GM21367 (cell line): ENCODE measurements around the gene DLGAP1.
"Not testable (repeated sequence)": the region's sequence is repeated elsewhere in the genome, so short reads cannot be mapped to it uniquely, and the experiment has no call there.

Experiments used
- ATAC-seq: cut with Tn5 transposase; IDR thresholded peaks from one replicate; pipeline ENCODE4 v1.9.1; 2021; ENCODE audit not compliant: unreplicated experiment

DLGAP1 gene

DNA sequence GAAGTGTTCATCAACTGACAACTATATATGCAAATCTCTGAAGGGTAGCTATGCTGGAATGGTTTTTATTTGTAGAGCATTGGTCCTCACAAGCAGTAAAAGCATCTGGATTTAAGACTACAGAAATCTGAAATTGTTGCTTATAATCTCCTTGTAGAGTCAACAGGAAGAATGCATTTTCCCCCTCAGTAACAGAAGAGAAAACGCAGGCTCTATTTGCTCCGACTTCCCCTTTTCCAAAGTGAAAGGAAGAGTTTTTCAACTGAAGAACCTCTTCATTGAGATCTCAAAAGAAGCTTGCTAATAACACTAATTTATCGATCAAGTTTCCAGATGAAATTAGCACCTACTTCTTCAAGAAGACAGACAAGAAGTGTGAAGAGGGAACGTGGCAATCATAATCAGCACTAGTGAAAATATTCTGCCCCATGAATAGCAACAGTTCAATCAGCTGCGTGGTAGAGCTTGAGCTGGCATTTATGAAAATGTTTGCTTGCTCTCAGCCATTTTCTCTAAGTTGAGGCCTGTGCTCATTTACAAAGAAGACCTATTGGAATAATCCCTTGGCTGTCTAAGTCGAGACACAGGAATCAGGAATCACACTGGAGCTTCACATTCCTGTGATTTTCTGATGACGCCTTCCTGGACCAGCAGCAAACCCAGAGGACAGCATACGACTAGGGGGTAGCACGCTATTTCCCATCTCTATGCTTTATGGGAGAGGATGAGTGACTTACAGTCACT lies 961.4 kb downstream of the DLGAP1 start:
- no peak for ATAC-seq

DNA sequence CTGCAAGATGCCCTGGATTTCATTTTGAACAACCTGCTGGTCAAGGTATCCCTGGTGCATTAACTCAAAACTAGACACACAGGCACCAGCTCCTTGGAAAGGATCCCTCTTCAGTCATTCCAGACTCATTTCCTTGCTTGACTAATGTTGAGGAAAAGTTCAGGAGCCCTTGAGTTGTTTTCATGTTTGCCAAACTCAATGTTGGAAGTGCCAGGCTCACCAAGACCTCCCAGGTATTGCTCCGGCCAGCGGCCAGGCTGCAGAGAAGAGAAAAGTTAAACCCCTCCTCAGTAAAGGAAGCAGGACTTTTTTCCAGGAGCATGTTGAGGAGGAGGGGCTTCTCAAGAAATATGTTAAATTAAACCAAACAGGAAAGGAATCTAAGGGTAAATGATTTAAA lies 962.4 kb downstream of the DLGAP1 start:
- ATAC-seq, result no peak

DNA sequence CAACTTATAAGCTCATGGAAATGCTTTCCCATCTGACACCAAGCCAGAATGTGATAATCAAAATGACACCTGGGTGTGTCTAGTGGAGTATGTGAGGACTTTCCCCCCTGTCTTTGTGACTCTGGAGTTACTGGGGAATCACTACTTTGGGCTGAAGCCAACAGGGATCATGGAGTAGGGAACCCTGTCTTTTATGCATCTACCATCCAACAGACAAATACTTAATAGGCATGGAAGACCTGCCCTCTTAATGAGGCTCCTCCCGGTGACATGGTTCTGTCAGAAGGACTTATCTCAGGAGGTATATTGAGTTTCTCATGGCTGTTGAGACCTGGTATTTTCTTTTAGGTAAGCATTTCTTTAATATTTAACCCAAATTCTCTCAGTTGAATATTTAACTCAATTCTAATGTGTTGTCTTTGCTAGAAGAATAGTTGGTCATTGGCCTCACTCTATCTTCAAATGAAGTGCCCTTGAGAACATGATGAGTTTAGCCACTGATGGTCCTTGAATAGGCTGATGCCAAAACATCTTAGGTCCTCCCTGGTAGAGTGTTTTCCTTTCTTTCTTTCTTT lies 963.0 kb downstream of the DLGAP1 start:
- ATAC-seq, result no peak

DNA sequence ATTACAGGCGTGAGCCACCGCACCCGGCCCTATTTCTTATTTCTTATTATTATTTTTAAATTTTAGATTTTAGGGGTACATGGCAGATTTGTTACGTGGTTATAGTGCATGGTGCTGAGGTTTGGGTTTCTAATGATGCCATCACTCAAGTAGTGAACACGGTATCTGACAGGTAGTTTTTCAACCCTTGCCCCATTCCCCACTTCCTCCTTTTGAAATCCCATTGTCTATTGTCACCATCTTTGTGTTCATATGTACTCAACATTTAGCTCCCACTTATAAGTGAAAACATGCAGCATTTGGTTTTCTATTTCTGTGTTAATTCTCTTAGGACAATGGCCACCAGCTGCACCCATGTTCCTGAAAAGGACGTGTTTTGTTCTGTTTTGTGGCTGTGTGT lies 965.6 kb downstream of the DLGAP1 start:
- ATAC-seq, result no peak

DNA sequence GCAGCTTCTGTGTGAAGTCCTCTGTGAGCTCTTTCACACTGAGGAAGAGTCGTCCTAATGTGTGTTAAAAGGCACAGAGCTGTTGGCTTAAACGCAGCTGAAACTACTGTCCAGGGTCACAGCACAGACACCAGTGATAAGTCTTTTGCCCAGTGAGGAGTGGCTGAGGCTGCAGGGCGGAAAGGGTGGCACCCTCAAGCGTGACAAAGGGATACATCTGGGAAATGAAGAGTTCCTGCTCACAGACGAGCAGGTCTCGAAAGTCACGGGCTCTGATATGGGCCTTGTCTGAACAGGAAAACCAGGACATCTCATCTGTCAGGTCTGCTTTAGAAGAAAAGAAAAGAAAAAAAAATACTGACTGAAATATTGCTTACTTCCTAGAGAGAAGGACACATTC lies 968.6 kb downstream of the DLGAP1 start:
- ATAC-seq, result no peak

DNA sequence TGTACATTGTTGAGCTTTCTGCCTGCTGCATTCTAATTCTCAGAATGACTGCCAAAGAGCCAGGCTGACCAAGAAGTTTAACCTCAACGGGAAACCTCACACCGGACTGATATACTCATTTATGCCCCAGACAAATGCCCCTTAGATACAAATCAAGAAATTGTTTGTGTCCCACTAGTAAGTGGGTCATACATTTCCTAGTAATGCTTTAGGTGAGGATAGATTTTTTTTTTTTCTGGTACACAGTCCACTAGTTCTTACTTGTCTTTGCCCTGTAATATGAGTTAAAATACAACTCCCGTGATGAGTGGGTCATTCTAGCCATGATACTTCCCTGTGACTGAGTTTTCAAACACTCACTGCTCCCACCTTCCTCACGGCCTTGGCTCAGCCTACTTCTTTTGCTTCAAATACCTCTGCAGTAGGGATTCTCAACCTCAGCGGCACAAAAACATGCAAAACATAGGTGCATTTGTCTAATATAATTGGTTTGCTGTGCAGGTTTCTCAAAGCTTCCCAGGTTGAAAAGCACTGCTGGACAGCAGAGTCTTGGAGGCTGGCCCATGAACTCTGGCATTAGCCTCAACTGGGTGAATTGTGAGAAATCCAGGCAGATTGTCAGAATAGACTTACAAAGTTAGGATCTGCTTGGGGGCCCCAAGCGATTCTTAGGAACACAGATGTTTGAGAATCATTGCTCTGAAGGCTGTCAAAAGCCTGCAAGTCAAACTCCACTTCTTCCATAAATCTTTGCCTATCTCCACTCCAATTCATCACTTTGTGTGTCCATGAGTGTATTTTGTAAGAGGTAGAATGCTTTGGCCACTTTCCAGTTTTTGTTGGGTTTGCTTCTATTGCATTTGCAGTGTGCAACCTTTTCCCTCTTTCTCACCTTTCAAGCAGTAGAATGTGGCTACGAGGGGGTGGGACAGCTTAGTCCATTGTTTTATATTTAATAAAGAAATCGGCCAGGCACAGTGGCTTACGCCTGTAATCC lies 969.7 kb downstream of the DLGAP1 start:
- no peak for ATAC-seq

DNA sequence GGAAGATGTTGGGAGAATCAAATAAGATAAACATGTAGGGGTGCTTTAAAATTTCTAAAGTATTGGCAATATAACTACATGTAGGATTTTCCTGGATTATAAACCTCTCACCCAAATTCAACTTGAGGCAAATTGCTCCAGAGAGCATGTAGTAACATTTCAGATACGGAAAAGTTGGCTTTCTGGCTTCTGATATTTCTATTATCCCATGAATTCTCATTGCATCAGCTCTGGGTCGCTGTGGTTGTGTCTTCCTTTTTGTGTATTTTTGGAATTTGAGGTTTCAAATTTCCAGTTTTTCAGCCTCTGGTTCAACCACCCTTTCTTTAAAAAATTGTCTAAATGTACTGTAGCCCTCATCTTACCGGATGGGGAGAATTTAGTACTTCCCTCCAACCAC lies 972.8 kb downstream of the DLGAP1 start:
- ATAC-seq, result no peak

DNA sequence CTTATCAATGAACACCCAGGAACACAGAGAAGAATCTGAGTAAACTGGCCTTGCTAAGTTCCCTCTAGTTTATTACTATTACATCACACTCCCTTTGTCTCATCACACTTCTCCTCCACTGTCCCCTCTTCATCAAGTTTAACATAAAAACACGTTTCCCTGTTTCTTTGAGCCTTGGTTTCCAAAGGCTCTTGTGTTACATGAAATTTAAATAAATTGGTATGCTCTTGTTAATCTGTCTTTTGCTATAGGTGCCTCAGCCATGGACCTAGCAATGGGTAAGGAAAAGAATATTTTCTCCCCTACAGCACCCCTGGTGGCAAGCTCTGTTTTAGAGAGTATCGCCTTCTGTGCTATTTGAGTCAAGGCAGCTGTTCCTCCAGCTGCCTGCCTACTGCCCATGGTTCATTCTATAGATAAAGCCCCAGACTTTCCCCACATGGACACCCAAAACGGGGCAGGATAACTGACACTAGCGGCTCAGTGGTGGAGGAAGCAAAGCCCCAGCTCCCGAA lies 973.4 kb downstream of the DLGAP1 start:
- ATAC-seq, result no peak

DNA sequence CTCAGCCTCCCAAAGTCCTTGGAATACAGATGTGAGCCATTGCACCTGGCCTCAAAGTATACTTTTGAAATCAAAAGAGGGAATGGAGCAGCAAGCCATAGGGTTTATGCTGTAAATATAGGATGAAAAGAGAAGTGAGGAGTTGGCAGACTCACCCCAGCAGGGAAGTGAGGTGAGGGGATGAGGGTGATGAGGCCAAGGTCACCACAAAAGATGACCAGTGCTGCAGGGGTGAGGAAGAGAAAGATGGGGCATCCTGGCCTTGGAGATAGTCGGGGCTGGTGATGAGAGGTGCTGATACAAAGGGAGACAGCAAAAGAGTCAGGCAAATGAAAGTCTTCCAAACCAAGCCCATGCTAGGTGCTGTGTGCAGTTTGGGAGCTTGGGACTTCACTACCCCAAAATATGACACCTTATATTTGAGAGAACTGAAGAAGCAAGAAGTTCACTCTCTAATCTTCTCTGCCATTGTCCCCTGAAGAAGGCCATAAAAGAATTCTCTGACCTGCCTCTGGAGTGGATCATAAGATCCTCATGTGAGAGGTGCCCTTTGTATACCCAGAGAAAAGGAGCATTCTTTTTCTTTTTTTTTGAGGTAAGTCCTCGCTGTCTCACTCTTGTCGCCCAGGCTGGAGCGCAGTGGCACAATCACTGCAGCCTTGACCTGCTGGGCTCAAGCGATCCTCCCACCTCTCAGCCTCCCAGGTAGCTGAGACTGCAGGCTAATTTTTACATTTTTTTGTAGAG lies 974.1 kb downstream of the DLGAP1 start:
- no peak for ATAC-seq

DNA sequence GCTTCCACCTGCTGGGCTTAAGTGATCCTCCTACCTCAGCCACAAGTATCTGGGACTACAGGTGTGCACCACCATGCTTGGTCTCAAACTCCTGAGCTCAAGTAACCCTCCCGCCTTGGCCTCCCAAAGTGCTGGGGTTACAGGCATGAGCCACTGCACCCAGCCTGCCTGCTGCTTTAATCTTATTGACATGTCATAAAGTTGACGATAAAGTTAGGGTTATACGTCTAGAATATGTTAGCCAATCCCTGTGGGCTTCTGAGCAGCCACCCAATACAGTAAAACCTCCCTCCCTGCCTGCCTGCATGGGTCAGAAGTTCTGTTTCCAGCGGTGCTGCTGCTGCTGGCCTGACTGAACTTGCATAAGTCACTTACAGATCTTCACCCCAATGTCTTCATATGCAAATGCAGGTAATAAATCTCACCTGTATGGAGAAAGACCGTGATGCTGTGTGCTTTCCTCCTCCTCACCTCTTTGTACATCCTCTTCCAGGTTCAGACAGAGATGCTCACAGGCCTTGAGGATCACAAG lies 975.1 kb downstream of the DLGAP1 start:
- no peak for ATAC-seq

DNA sequence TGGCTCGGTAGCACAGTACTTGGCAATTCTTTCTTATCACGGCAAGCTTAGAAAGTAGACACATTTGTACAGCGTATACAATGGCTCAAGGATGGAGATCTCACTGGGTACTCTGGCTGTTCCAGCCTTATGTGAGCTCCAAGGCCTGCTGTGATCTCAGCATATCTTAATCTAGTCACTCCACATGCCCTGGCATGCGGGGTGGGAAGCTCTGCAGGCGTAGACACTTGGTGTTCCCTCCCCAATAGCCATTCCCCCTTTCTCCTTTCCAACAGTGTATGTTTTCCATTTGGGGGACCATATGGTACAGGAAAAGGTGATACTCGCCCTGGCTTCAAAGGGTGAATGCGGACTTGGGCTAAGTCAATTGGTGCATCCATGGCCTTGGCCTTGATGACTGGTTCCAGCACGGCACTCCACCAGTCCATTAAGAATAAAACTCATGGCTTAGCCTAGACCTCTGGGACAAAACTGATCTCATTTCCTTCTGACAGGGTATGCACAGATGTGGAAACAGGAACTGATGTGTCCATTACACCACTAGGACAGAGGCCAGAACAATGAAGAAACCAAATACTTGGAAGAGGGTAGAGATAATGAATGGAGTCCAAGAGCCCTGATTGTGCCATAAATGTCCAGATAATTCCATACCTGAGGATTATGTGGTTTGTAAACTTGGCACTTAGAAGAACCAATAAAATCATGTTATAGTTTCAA lies 976.7 kb downstream of the DLGAP1 start:
- ATAC-seq, result no peak

DNA sequence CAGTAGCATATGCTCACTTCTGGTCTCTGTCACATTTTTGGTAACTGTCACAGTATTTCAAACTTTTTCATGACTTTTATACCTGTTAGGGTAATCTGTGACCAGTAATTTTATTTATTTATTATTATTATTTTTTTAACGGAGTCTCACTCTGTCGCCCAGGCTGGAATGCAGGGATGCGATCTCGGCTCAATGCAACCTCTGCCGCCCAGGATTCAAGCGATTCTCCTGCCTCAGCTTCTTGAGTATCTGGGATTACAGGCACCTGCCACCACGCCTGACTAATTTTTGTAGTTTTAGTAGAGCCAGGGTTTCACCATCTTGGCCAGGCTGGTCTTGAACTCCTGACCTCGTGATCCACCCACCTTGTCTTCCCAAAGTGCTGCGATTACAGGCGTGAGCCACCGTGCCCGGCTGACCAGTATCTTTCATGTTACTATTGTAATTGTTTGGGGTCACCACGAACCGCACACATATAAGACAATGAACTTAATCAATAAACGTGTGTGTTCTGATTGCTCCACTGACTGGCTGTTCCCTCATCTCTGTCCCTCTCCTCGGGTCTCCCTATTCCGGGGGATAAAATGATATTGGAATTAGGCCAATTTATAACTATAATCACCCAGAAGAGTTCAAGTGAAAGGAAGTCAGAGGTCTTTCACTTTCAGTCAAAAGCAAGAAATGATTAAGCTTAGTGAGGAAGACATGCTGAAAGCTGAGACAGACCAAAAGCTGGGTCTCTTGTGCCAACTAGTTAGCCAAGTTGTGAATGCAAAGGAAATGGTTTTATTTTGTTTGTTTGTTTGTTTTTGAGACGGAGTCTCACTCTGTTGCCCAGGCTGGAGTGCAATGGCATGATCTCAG lies 982.2 kb downstream of the DLGAP1 start:
- no peak for ATAC-seq

DNA sequence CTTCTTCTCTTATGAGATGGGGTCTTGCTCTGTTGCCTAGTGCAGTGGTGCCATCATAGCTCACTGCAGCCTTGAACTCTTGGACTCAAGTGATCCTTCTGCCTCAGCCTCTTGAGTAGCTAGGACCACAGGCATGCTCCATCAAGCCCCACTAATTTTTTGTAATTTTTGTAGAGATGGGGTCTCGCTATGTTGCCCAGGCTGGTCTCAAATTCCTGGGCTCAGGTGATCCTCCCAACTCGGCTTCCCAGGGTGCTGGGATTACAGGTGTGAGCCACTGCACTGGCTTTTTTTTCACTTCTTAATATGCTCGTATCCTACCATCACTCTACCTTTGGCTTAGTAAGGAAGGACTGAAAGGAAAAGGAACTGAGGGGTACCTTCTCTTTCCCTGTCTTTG lies 983.0 kb downstream of the DLGAP1 start:
- ATAC-seq, result not testable (repeated sequence)

DNA sequence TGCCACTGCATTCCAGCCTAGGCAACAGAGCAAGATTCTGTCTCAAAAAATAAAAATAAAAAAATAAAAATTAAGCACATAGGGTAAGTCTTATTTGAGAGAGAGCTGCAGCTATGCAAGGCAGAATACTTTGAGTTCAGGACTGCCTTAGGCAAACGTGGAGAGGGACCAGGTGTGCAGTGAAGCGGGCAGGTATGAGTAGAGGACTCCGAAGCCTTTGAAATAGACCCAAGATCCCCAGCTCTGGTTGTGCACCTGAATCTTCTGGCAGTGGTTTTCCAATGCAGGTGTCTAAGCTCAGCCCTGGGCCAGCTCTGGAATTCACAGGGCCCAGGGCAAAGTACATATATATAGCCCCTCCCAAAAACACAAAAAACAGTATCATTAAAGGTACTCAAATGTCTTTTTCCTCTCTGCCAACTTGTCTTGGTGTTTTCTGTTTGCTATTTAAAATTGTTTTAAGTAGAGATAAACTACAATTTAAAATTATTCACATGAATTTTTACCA lies 983.9 kb downstream of the DLGAP1 start:
- no peak for ATAC-seq

DNA sequence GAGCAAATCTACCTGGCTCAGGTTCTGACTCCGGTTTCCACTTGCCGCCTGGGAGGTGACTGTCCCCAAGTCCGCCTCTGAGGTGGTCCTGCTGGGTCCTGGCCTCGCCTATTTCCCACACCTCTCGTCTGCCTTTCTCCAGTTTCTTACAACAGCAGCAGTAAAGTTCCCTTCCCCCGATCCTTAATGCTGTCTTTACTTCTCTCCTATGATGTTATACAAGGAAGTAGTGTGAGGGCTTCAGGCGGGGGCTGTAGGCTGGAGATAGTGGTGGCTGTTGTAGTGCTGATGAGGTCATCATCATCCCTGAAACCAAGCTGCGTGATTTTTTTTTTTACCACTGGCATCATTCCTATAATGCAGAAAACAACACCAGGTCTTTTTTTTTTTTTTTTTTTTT lies 986.3 kb downstream of the DLGAP1 start:
- no peak for ATAC-seq

DNA sequence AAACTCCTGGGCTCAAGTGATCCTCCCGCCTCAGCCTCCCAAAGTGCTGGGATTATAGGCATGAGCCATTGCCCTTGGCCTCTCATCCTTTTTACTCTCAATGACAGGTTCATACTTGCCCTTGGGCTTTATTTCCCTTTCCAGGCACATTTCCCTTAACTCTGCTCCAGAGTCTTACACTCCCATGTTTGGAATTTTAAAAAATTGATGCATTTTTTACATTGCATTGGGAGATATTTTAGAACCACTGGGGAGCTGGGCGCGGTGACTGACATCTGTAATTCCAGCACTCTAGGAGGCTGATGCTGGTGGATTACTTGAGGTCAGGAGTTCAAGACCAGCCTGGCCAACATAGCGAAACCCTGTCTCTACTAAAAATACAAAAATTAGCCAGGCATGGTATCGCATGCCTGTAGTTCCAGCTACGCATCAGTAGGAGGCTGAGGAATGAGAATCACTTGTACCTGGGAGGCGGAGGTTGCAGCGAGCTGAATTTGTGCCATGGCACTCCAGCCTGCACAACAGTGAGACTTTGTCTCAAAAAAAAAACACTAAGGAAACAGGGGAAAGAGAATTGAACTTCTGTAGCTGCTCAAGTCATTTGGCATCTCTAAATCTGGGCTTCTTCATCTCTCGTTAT lies 986.9 kb downstream of the DLGAP1 start:
- no peak for ATAC-seq

DNA sequence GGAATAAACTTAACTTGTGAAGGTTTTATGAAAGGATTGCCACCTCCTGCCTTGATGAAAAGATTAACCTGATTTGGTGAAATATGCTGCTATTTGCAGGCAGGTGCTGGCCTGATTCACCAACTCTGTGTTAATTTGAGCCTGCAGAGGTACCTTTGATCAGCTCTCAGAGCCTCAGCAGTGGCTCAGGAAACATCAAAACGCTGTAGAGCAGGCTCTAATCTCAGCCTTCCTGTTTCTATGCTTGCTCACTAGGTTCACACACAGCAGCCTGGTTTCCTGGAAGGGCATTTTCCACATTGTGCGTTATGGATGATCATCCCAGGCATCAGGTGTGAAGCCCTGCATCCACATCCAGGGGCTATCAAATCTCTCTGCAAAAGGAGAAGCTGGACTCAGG lies 988.2 kb downstream of the DLGAP1 start:
- no peak for ATAC-seq

DNA sequence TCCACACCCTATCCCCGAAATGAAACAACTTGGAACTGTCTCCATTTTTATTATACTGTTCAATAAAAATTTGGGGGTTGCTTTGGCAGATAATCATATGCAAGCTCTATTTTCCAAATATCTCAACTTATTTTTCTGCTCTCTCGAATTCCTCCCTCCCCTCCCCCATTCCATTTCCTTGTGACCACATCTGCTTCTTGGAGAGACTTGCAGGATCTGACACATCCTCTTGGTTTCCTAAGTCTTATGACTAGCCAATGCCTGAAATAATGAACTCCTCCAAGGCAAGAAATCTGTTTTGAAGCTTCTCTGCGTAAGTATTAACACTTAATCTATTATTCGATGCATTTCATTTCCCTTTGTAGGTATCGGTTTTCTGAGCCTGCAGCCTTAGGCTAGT lies 989.1 kb downstream of the DLGAP1 start:
- ATAC-seq, result no peak
